ENCODE results near the gene OR4D2.

OR4D2 gene

DNA sequence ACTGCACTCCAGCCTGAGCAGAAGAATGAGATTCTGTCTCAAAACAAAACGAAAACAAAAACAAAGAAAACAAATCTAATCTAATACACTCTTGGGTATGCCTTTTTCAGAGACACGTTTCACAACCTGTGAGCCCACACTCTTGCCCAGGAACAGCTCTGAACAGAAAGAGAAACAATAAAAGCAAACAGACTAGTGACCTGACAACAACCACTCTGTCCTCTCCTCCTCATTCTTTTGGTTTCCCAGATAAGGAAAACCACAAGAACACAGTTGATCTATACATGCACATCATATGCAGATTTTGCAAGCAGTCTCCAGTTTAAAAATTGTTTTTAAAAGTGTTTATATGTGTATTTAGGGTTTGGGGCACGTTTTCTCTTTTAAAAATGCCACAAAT is 51.0 kb downstream of the OR4D2 start:
- no peak for FAIRE-seq

DNA sequence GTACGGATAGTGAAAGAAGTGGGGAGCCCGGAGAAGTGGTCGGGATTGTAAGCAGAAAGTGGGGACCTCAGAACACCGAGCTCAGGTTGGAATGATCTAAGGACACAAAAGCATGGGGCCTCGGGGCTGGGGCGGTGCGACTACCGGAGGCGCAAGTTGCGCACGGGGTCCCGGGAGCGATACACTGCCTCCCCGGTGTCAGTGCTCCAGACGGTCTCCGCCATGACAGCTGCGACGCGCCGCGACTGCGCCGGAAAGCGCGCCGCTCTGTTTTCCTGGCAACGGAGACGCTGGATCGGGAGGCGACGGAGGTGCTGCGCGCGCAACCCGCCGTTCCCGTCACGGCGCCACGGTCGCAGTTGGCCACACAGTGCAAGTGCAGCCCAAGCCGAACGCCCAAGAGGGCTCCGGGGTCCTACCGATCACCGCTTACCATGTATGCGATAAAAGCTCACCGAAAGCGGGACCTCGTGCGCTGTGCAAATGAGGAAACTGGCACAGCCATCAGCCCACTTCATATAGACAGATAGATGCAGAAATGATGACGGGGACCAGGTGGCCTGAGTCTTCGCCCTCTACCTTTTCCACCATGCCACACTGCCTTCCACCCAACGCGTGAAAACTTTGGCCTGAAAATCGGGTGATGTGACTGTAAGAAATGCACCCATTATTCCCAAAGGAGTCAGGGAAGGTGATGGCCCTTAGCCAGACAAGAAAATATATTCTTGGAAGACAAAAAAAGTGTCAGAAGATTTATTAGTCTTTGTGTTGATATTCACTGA is 52.4 kb downstream of the OR4D2 start, which contains the start of gene MKS1:
MKS1 (minus strand) TSS at position 249 of the 782 bp plus-strand sequence; CDS start at position 224, 25 bp downstream.
- no peak for FAIRE-seq

DNA sequence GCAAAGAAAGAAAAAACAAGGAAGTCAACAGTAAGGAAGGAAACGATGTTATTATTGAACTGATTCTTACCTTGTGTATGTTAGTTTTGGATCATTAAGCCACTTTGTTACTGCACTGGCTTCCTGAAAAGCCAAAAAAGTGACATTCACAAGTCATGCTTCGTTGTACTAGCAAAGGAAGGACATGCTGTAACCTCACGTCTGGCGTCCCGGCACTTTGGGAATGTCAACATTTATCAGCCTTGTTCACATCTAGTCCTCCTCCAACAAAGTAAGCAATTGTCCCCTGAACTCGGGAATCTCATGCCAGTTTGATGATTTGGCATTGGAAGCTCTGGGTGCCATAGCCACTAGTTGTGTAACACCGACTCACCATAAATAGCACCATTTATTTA is 53.0 kb downstream of the OR4D2 start:
- FAIRE-seq = no peak

Measured in endometrium (tissue), 2 donors.